ENCODE results near the gene LHFPL5.

Gene LHFPL5

GRCh38 chr6:35804996-35805736, at the start of gene LHFPL5:
Gene LHFPL5, plus strand, starts transcription at chr6:35805352. Its CDS starts 319 bp downstream, at chr6:35805671.
- no peak for DNase-seq

GRCh38 chr6:35757456-35758123, 47.6 kb upstream of the LHFPL5 start:
- no peak for DNase-seq

- no peak for DNase-seq
These were observed 45.7 kb upstream of the LHFPL5 start for GRCh38 chr6:35759426-35759825.

- no peak for DNase-seq
These were observed 39.4 kb upstream of the LHFPL5 start for GRCh38 chr6:35765739-35766138.

- DNase-seq, result no peak
These were observed 35.9 kb upstream of the LHFPL5 start for GRCh38 chr6:35769211-35769610.

- DNase-seq, result no peak
These were observed 33.9 kb upstream of the LHFPL5 start for GRCh38 chr6:35771343-35771627.

GRCh38 chr6:35774116-35774794, 30.9 kb upstream of the LHFPL5 start:
- DNase-seq, result no peak

- no peak for DNase-seq
These were observed 30.1 kb upstream of the LHFPL5 start for GRCh38 chr6:35775031-35775430.

- no peak for DNase-seq
These were observed 28.6 kb upstream of the LHFPL5 start, which contains the start of gene CLPSL2 for GRCh38 chr6:35776364-35777215. Gene CLPSL2, plus strand, starts transcription at chr6:35776598. Its CDS starts 21 bp downstream, at chr6:35776619.

GRCh38 chr6:35777356-35778102, 27.6 kb upstream of the LHFPL5 start:
- DNase-seq, result no peak

- no peak for DNase-seq
These were observed 26.7 kb upstream of the LHFPL5 start for GRCh38 chr6:35778437-35778836.

- DNase-seq, result no peak
These were observed 24.4 kb upstream of the LHFPL5 start, which contains the start of gene CLPSL1 for GRCh38 chr6:35780719-35781118. Gene CLPSL1, plus strand, starts transcription at chr6:35781019. Its CDS starts 92 bp downstream, at chr6:35781111.

GRCh38 chr6:35781290-35781689, 23.9 kb upstream of the LHFPL5 start:
- DNase-seq, result no peak

GRCh38 chr6:35782424-35782823, 22.7 kb upstream of the LHFPL5 start:
- DNase-seq, result no peak

GRCh38 chr6:35784200-35784599, 21.0 kb upstream of the LHFPL5 start:
- DNase-seq, result no peak

GRCh38 chr6:35786272-35786671, 18.9 kb upstream of the LHFPL5 start:
- no peak for DNase-seq

GRCh38 chr6:35786810-35787209, 18.3 kb upstream of the LHFPL5 start:
- DNase-seq, result no peak

- no peak for DNase-seq
These were observed 17.6 kb upstream of the LHFPL5 start for GRCh38 chr6:35787266-35788218.

- no peak for DNase-seq
These were observed 16.6 kb upstream of the LHFPL5 start for GRCh38 chr6:35788423-35788982.

- no peak for DNase-seq
These were observed 14.5 kb upstream of the LHFPL5 start for GRCh38 chr6:35790683-35791082.

Data from CD4-positive, alpha-beta T cell treated with Interleukin-4 for 4 hours (primary cell).